ENCODE measurements around the gene PCDHB12.
"Not testable (repeated sequence)": the region's sequence is repeated elsewhere in the genome, so short reads cannot be mapped to it uniquely, and the experiment has no call there.

The PCDHB12 gene

DNA sequence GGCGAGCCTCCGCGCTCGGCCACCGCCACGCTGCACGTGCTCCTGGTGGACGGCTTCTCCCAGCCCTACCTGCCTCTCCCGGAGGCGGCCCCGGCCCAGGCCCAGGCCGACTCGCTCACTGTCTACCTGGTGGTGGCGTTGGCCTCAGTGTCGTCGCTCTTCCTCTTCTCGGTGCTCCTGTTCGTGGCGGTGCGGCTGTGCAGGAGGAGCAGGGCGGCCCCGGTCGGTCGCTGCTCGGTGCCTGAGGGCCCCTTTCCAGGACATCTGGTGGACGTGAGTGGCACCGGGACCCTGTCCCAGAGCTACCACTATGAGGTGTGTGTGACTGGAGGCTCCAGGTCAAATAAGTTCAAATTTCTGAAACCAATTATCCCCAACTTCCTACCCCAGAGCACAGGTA lies 2.3 kb downstream of the PCDHB12 start:
- not testable (repeated sequence) for DNase-seq

DNA sequence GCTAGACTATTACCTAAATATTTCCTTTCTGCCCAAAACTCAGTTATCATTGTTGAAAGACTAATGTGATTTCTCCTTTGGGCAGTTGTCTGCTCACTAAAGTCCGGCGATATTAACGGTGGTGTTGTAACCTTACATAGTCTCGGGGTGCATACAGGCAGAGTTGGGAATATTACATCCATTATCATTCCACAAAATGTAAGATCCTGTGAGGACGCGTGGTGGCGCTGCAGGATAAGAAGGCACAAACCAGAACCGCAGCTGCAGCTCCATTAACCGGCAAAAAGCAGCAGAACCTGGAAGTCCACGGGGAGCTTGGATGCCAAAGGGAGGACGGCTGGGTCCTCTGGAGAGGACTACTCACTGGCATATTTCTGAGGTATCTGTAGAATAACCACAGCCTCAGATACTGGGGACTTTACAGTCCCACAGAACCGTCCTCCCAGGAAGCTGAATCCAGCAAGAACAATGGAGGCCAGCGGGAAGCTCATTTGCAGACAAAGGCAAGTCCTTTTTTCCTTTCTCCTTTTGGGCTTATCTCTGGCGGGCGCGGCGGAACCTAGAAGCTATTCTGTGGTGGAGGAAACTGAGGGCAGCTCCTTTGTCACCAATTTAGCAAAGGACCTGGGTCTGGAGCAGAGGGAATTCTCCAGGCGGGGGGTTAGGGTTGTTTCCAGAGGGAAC lies 5.3 kb downstream of the PCDHB12 start, which contains the start of gene PCDHB13:
Gene PCDHB13, plus strand, starts transcription at position 264 of the 684 bp plus-strand sequence. Its CDS starts 205 bp downstream, at position 469.
- peak; percentile 1 for DNase-seq

DNA sequence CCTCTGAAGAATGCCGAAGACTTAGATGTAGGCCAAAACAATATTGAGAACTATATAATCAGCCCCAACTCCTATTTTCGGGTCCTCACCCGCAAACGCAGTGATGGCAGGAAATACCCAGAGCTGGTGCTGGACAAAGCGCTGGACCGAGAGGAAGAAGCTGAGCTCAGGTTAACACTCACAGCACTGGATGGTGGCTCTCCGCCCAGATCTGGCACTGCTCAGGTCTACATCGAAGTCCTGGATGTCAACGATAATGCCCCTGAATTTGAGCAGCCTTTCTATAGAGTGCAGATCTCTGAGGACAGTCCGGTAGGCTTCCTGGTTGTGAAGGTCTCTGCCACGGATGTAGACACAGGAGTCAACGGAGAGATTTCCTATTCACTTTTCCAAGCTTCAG lies 6.1 kb downstream of the PCDHB12 start:
- DNase-seq, result not testable (repeated sequence)

DNA sequence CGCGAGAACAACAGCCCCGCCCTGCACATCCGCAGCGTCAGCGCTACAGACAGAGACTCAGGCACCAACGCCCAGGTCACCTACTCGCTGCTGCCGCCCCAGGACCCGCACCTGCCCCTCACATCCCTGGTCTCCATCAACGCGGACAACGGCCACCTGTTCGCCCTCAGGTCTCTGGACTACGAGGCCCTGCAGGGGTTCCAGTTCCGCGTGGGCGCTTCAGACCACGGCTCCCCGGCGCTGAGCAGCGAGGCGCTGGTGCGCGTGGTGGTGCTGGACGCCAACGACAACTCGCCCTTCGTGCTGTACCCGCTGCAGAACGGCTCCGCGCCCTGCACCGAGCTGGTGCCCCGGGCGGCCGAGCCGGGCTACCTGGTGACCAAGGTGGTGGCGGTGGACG lies 7.0 kb downstream of the PCDHB12 start:
- not testable (repeated sequence) for DNase-seq

DNA sequence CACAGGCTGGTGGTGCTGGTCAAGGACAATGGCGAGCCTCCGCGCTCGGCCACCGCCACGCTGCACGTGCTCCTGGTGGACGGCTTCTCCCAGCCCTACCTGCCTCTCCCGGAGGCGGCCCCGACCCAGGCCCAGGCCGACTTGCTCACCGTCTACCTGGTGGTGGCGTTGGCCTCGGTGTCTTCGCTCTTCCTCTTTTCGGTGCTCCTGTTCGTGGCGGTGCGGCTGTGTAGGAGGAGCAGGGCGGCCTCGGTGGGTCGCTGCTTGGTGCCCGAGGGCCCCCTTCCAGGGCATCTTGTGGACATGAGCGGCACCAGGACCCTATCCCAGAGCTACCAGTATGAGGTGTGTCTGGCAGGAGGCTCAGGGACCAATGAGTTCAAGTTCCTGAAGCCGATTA lies 7.5 kb downstream of the PCDHB12 start:
- not testable (repeated sequence) for DNase-seq

DNA sequence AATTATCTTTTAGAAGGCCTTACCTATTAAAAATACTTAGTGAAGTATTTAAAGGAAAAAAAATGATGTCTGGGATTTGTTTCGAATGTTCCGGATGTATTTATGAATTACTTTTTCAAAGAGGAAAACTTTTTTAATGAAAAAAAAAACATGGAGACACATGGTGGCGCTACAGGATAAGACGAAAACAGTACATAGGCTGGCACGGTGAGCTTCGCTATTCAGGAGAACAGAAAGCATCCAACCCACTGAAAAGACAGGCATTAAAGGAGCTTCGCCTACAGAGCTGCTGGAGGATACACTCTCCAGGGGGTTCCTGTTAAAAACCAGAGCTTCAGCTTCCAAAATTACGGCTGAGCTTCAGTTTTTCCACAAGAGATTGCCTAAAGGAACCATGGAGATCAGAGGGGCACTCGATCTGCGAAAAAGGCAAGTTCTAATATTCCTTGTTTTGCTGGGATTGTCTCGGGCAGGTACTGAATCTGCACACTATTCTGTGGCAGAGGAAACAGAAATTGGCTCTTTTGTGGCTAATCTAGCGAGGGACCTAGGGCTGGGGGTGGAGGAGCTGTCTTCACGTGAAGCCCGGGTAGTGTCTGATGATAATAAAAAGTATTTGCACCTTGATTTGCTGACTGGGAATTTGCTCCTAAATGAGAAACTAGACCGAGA lies 14.7 kb downstream of the PCDHB12 start, which contains the start of gene PCDHB14:
Gene PCDHB14, plus strand, starts transcription at position 232 of the 672 bp plus-strand sequence. Its CDS starts 163 bp downstream, at position 395.
- DNase-seq, result peak; percentile 7

DNA sequence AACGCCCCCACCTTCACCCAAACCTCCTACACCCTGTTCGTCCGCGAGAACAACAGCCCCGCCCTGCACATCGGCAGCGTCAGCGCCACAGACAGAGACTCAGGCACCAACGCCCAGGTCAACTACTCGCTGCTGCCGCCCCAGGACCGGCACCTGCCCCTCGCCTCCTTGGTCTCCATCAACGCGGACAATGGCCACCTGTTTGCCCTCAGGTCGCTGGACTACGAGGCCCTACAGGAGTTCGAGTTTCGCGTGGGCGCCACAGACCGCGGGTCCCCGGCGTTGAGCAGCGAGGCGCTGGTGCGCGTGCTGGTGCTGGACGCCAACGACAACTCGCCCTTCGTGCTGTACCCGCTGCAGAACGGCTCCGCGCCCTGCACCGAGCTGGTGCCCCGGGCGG lies 16.3 kb downstream of the PCDHB12 start:
- DNase-seq, result not testable (repeated sequence)

DNA sequence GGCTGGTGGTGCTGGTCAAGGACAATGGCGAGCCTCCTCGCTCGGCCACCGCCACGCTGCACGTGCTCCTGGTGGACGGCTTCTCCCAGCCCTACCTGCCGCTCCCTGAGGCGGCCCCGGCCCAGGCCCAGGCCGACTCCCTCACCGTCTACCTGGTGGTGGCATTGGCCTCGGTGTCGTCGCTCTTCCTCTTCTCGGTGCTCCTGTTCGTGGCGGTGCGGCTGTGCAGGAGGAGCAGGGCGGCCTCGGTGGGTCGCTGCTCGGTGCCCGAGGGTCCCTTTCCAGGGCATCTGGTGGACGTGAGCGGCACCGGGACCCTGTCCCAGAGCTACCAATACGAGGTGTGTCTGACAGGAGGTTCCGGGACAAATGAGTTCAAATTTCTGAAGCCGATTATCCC lies 16.9 kb downstream of the PCDHB12 start:
- not testable (repeated sequence) for DNase-seq

DNA sequence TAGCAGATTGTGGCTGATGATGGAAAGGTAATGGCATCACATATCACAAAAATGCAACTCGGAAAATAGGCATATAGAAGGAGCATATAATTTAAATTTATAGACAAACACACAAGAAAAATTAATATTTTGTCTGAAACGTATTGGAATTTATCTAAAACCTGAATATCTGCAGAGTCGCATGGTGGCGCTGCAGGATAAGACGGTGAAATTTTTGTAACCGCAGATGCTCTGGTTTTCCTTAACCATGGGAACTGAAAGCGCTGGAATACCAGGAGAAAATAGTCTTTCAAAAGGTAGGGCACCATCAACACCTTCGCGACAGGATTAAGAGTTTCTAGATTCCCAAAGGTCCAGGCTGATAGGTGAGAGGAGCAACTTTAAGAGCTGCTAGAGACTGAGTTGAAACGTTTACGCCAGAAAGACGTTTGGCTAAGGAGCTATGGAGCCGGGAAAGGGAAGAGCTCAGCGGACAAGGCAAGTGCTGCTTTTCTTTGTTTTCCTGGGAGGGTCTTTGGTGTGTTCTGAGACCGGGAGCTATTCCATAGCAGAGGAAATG lies 25.7 kb downstream of the PCDHB12 start:
- DNase-seq, result no peak

DNA sequence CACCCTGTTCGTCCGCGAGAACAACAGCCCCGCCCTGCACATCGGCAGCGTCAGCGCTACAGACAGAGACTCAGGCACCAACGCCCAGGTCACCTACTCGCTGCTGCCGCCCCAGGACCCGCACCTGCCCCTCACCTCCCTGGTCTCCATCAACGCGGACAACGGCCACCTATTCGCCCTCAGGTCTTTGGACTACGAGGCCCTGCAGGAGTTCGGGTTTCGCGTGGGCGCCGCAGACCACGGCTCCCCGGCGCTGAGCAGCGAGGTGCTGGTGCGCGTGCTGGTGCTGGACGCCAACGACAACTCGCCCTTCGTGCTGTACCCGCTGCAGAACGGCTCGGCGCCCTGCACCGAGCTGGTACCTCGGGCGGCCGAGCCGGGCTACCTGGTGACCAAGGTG lies 27.4 kb downstream of the PCDHB12 start:
- DNase-seq, result not testable (repeated sequence)

DNA sequence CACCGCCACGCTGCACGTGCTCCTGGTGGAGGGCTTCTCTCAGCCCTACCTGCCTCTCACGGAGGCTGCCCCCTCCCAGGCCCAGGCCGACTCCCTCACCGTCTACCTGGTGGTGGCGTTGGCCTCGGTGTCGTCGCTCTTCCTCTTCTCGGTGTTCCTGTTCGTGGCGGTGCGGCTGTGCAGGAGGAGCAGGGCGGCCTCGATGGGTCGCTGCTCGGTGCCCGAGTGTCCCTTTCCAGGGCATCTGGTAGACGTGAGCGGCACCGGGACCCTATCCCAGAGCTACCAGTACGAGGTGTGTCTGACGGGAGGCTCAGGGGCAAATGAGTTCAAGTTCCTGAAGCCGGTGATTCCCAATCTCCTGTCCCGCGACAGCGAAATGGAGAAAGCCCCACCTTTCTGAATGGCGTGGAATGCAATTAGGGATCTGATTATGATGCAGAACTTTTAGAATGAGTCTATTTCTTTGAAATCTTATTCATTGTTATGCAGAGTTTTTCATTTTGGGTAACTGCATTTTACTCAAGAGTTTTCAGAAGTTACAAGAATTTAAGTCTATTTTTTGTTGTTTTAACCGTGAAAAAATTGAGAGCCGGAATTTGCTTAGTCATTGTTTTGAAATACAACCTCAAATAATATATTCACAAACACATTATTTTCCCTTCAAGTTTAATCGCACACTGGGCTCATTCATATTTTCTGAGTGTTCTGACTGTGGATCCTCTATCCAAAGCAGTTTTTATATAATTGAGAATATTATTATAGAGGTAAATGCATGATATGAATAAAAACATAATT lies 28.2 kb downstream of the PCDHB12 start:
- no peak for DNase-seq

DNA sequence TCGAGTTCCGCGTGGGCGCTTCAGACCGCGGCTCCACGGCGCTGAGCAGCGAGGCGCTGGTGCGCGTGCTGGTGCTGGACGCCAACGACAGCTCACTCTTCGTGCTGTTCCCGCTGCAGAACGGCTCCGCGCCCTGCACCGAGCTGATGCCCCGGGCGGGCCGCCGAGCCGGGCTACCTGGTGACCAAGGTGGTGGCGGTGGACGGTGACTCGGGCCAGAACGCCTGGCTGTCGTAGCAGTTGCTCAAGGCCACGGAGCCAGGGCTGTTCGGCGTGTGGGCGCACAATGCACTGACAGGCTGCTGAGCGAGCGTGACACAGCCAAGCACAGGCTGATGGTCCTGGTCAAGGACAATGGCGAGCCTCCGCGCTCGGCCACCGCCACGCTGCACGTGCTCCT lies 33.0 kb downstream of the PCDHB12 start:
- no peak for DNase-seq

DNA sequence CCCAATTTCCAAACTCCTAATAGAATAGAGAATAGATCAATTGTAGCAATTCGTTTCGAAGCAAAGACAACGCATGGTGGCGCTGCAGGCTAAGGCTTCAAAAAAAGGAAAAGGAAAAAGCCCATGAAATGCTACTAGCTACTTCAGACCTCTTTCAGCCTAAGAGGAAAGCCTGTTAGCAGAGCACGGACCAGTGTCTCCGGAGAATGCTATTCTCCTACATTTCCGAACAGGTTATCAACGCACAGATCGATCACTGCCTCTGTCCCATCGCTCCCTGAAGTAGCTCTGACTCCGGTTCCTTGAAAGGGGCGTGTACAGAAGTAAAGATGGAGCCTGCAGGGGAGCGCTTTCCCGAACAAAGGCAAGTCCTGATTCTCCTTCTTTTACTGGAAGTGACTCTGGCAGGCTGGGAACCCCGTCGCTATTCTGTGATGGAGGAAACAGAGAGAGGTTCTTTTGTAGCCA lies 36.8 kb downstream of the PCDHB12 start, which contains the start of gene PCDHB15:
Gene PCDHB15, plus strand, starts transcription at position 146 of the 468 bp plus-strand sequence. Its CDS starts 184 bp downstream, at position 330.
- DNase-seq, result no peak

DNA sequence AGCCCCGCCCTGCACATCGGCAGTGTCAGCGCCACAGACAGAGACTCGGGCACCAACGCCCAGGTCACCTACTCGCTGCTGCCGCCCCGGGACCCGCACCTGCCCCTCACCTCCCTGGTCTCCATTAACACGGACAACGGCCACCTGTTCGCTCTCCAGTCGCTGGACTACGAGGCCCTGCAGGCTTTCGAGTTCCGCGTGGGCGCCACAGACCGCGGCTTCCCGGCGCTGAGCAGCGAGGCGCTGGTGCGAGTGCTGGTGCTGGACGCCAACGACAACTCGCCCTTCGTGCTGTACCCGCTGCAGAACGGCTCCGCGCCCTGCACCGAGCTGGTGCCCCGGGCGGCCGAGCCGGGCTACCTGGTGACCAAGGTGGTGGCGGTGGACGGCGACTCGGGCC lies 38.5 kb downstream of the PCDHB12 start:
- not testable (repeated sequence) for DNase-seq

DNA sequence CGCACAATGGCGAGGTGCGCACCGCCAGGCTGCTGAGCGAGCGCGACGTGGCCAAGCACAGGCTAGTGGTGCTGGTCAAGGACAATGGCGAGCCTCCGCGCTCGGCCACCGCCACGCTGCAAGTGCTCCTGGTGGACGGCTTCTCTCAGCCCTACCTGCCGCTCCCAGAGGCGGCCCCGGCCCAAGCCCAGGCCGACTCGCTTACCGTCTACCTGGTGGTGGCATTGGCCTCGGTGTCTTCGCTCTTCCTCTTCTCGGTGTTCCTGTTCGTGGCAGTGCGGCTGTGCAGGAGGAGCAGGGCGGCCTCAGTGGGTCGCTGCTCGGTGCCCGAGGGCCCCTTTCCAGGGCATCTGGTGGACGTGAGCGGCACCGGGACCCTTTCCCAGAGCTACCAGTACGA lies 38.9 kb downstream of the PCDHB12 start:
- DNase-seq, result not testable (repeated sequence)

DNA sequence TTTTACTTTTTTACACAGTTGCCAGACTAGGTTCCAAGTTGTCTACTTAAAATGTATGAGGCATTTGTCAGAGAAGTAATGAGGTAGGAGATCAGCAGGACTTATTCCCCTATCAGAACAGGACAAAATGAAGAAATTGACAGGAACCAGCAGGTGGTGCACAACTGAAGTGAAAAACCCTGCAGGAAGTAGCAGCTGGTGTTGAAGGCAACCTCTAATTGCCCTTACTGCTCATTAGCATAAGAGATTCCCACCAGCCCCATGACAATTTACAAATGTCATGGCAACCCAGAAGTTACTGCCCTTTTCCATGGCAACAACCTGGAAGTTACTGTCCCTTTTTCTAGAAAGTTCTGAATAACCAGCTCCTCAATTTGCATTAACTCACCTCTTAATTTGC lies 42.1 kb downstream of the PCDHB12 start:
- DNase-seq, result no peak

DNA sequence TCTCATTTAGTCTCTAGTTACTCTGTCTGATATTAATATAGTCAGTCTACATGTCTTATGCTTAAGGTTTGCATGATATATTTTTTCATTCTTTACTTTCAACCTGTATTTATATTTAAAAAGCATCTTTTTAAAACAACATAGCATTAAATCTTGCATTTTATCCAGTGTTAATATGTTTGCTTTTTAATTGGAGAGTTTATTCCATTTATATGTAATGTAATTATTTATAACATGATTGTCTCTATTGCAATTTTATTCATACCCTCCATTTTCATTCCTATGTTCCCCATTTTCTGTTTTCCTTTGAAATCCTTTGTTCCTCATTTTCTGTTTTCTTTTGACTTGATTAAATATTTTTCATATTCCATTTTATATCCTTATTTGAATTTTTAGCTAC lies 49.9 kb downstream of the PCDHB12 start:
- DNase-seq, result no peak

DNA sequence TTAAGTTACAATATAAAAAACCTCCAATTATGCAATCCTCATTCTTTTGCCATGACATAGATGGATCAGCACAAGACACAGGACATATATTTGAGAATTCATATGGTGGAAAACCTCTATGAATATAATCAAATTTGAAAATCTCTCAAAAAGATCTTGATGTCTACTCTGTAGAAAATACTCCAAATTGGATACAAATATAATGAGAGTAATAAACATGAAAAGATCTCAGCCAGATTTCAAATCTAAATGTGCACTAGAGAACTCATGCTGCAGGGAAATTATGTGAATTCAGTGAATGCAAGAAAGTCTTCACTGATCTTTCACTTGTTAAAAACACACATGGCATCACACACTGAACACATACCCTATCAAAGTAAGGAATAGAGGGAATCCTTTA lies 50.4 kb downstream of the PCDHB12 start:
- no peak for DNase-seq

DNA sequence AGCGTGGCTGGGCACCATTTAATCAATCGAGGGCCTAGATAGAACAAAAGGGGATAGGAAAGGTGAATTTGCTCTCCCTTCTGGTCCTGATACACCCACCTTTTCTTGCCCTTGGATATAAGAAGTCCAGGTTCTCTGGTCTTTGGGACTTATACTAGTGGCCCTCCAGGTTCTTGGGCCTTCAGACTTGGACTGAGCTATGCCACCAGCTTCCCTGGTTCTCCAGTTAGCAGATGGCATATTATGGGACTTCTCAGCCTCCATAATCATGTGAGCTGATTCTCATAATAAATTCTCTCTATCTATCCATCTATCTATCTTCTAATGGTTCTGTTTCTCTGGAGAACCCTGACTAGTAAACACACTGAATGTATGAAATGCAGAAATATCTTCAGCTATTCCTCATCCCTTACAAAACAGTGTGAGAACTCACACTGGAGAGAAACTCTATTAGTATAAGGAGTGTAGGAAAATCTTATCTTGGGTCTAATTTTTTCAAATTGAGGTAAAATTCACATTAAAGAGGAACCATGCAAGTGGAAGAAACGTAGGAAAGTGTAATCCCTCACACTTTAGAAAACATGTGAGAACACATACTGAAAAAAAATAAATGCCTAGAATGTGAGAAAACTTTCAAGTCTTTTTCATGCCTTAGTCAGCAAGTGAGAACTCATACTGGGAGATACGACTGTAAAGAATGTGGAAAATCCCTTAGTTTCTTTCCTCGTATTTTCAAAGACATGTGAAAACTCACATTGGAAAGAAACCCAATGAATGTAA lies 52.1 kb downstream of the PCDHB12 start:
- DNase-seq, result no peak

DNA sequence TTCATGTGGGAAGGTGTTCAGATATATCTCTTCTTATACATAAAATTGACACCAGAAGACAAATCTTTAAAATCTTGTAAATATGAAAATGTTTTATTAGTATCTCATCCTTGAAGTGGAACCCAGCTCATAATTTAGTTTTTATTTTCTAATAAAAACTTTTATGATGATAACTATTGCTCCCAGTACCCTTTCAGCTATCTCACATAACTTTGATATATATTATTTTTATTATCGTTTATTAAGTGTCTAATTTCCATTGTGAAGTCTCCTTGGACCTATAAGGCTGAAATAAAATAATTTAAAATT lies 52.7 kb downstream of the PCDHB12 start:
- DNase-seq, result no peak
